ENCODE measurements around the gene XKR3. TPM values are rescaled to one million over a fixed set of nuclear protein-coding genes. Genes with fewer than 3 reads are reported as not detected.

The XKR3 gene
- total RNA-seq, 1 experiment from 2014 or later: not detected

DNA sequence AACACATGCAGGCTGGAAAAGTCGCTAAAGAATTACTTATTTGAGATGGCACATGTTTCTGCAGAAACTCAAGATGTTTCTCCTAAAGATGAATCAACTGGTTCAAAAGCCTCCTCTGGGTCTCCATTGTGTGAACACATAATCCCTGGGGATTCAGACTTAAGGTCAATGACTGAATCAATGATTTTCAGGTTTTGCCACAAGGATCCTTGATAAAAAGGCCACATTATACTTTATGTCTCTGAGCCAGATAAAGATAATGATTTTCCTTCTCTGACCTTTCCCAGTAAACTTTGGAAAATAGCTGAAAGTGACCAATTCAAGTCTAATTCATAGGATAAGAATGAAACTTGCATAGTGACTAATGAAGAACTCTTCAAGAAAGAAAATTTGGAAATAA lies 2.3 kb upstream of the XKR3 start:
- Mint-ChIP-seq H3K4me3 (ENCODE audit: low read depth, unreplicated experiment) (no peak overlapping the region), H3K27ac (ENCODE audit: unreplicated experiment) (no peak overlapping the region), H3K27me3 (ENCODE audit: unreplicated experiment) (no peaks in the 10 kb centered on the region), H3K9me3 (ENCODE audit: low read depth, unreplicated experiment) (peaks cover 23% of the 10 kb centered on the region), H3K36me3 (ENCODE audit: insufficient read depth, unreplicated experiment) (no peaks in the 10 kb centered on the region), H3K4me1 (ENCODE audit: low read depth, unreplicated experiment) (no peaks in the 10 kb centered on the region)
- CTCF ChIA-PET: no interaction called here
- DNase-seq: no peak
- TF ChIP-seq, protein P1, sequence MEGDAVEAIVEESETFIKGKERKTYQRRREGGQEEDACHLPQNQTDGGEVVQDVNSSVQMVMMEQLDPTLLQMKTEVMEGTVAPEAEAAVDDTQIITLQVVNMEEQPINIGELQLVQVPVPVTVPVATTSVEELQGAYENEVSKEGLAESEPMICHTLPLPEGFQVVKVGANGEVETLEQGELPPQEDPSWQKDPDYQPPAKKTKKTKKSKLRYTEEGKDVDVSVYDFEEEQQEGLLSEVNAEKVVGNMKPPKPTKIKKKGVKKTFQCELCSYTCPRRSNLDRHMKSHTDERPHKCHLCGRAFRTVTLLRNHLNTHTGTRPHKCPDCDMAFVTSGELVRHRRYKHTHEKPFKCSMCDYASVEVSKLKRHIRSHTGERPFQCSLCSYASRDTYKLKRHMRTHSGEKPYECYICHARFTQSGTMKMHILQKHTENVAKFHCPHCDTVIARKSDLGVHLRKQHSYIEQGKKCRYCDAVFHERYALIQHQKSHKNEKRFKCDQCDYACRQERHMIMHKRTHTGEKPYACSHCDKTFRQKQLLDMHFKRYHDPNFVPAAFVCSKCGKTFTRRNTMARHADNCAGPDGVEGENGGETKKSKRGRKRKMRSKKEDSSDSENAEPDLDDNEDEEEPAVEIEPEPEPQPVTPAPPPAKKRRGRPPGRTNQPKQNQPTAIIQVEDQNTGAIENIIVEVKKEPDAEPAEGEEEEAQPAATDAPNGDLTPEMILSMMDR (IDR thresholded peaks at IDR 0.05; ENCODE audit: unreplicated experiment): no peak
- no TSS peak for BruUV-seq (replicated peaks)
- intact Hi-C loops (cut with micrococcal nuclease; ENCODE audit: unreplicated experiment): no loop called here

DNA sequence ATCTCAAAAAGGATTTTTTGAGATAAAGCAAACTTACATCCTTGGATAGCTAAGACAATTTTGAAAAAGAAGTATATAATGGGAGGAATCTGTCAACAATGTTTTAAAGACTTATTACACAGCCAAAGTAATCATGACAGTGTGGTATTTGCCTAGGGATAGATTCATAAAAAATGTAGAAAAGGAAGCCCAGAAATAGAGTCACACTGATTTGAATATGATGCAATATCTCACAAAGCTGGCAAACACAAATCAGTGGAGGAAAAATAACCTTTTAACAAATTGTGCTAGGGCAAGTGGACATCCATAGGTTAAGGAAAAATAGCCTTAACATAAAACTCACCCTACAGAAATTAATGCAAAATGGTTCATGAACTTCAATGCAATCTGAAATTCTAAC lies 6.0 kb downstream of the XKR3 start:
- intact Hi-C loops (cut with micrococcal nuclease; ENCODE audit: unreplicated experiment): no loop called here
- Mint-ChIP-seq H3K27ac (ENCODE audit: unreplicated experiment) (no peak overlapping the region), H3K4me3 (ENCODE audit: low read depth, unreplicated experiment) (no peak overlapping the region), H3K4me1 (ENCODE audit: low read depth, unreplicated experiment) (no peaks in the 10 kb centered on the region), H3K27me3 (ENCODE audit: unreplicated experiment) (no peaks in the 10 kb centered on the region), H3K9me3 (ENCODE audit: low read depth, unreplicated experiment) (peaks cover 14% of the 10 kb centered on the region), H3K36me3 (ENCODE audit: insufficient read depth, unreplicated experiment) (no peaks in the 10 kb centered on the region)
- TF ChIP-seq, protein P1 (IDR thresholded peaks at IDR 0.05; ENCODE audit: unreplicated experiment): no peak
- no TSS peak for BruUV-seq (replicated peaks)
- DNase-seq: no peak
- CTCF ChIA-PET: no interaction called here

DNA sequence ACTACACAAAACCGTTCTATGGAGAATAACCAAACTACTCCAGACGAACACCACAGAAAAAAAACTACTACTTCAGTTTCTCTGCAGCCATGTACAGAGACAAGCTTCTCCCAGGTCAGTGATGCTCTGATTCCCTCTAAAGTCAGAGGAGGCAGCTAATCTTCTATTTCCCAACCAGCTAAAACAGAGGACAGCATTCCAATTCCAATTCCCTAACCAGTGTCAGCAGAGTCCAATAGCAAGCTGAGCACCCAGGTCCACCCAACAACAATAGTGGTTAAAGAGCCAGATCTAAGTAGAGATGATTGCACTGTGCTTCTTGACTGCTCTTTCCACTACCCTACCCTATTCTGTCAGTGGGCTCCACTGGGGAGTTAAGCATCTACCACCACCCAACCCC lies 6.7 kb downstream of the XKR3 start:
- H3K9me3 Mint-ChIP-seq (ENCODE audit: low read depth, unreplicated experiment): peaks cover 10% of the 10 kb centered on the region
- no peak overlapping the region for H3K27ac Mint-ChIP-seq (ENCODE audit: unreplicated experiment)
- no peaks in the 10 kb centered on the region for H3K36me3 Mint-ChIP-seq (ENCODE audit: insufficient read depth, unreplicated experiment)
- no peak overlapping the region for H3K4me3 Mint-ChIP-seq (ENCODE audit: low read depth, unreplicated experiment)
- no TSS peak for BruUV-seq (replicated peaks)
- TF ChIP-seq, protein P1 (IDR thresholded peaks at IDR 0.05; ENCODE audit: unreplicated experiment): no peak
- CTCF ChIA-PET: no interaction called here
- intact Hi-C loops (cut with micrococcal nuclease; ENCODE audit: unreplicated experiment): no loop called here
- H3K27me3 Mint-ChIP-seq (ENCODE audit: unreplicated experiment): no peaks in the 10 kb centered on the region
- H3K4me1 Mint-ChIP-seq (ENCODE audit: low read depth, unreplicated experiment): no peaks in the 10 kb centered on the region
- no peak for DNase-seq

DNA sequence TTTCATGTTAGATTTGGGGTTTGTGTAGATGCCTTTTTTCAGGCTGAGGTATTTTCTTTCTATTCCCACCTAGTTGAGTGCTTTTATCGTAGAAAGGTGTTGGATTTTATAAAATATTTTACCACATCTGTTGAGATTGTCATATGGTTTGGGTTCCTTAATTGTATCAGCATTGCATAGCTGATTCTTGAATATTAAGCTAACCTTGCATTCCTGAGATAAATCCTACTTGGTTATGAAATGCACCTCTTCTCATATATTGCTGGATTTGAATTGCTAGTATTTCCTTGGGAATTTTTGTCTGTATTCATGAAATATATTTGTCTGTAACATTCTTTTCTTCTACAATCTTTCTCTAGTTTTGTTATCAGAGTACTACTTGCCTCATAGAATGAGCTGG lies 10.1 kb downstream of the XKR3 start:
- Mint-ChIP-seq H3K36me3 (ENCODE audit: insufficient read depth, unreplicated experiment) (no peaks in the 10 kb centered on the region), H3K27me3 (ENCODE audit: unreplicated experiment) (no peaks in the 10 kb centered on the region), H3K4me1 (ENCODE audit: low read depth, unreplicated experiment) (no peaks in the 10 kb centered on the region), H3K9me3 (ENCODE audit: low read depth, unreplicated experiment) (peaks cover 16% of the 10 kb centered on the region), H3K4me3 (ENCODE audit: low read depth, unreplicated experiment) (no peak overlapping the region), H3K27ac (ENCODE audit: unreplicated experiment) (no peak overlapping the region)
- CTCF ChIA-PET: no interaction called here
- intact Hi-C loops (cut with micrococcal nuclease; ENCODE audit: unreplicated experiment): no loop called here
- TF ChIP-seq, protein P1 (IDR thresholded peaks at IDR 0.05; ENCODE audit: unreplicated experiment): no peak
- DNase-seq: no peak
- BruUV-seq (replicated peaks): no TSS peak
